Endothelial cell (in vitro differentiated cells): Measurements from ENCODE around the gene KLC1. TPM values are rescaled to one million over a fixed set of nuclear protein-coding genes. Genes with fewer than 3 reads are reported as not detected.

ENCODE experiments used
- DNase-seq: peaks from one replicate; pipeline ENCODE4 v3.0.0; 2021; ENCODE audit warnings: low spot score
- H3K27ac Mint-ChIP-seq: one replicate; pipeline ENCODE4 v1.8.0; 2021; ENCODE audit warnings: mixed read lengths, inconsistent platforms; ENCODE audit not compliant: unreplicated experiment
- H3K27me3 Mint-ChIP-seq: one replicate; pipeline ENCODE4 v1.8.0; 2021; ENCODE audit warnings: mild to moderate bottlenecking, moderate library complexity, mixed read lengths, inconsistent platforms; ENCODE audit not compliant: unreplicated experiment
- H3K36me3 Mint-ChIP-seq: one replicate; pipeline ENCODE4 v1.8.0; 2021; ENCODE audit warnings: mild to moderate bottlenecking, low read depth, mixed read lengths, inconsistent platforms; ENCODE audit not compliant: unreplicated experiment
- H3K4me1 Mint-ChIP-seq: one replicate; pipeline ENCODE4 v1.8.0; 2021; ENCODE audit warnings: mild to moderate bottlenecking, mixed read lengths, inconsistent platforms; ENCODE audit not compliant: unreplicated experiment
- H3K4me3 Mint-ChIP-seq: one replicate; pipeline ENCODE4 v1.8.0; 2021; ENCODE audit warnings: mild to moderate bottlenecking, mixed read lengths, inconsistent platforms; ENCODE audit not compliant: unreplicated experiment
- H3K9me3 Mint-ChIP-seq: one replicate; pipeline ENCODE4 v1.8.0; 2021; ENCODE audit warnings: mixed read lengths, inconsistent platforms; ENCODE audit not compliant: unreplicated experiment
- total RNA-seq: library from RNA; stranded (reverse); fragmentation: NEBNext Ultra II Directional; extraction: Animal tissue kit (Norgen Biotek cat#: 25700); gene quantifications from one replicate; pipeline ENCODE4 v1.2.1, GENCODE V29; 2021; ENCODE audit not compliant: unreplicated experiment
- TF ChIP-seq, protein P1 (sequence below): fragments of 200-600 bp; sonication (generic); IDR thresholded peaks from one replicate; pipeline ENCODE4 v1.5.0; 2021; ENCODE audit warnings: antibody characterized with exemption; ENCODE audit not compliant: unreplicated experiment

KLC1 gene
- total RNA-seq, 1 donor from 2014 or later = 220 TPM

DNA sequence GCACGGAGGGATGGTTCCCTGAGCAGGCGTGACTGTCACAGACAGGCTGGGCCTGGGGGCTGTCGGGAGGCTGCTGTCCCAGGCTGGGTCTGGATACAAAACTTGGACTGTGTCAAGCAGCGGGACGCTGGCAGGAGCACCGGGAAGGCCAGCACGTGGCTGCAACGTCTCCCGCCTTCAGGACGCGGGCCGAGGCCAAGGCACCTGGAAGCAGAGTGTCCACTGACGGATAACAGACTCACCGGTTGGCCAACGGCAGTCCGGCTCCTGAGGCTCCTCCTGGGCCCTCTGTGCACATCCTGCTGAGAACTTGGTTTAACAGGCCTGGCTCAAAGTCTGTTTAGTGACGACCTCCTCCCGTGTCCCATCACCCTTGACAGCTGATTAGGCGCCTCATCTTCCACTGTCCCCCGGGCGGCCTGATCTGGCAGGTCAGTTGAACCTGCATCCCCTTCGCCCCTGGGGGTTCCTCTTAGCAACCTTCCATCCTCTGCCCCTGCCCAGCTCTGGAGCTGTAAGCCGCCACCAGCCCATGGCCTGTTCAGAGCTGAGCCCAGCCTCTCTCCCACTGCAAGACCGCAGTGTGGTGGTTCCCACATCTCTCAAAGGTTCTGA lies 83.7 kb downstream of the KLC1 start:
- no peak for DNase-seq
- TF ChIP-seq, protein P1, sequence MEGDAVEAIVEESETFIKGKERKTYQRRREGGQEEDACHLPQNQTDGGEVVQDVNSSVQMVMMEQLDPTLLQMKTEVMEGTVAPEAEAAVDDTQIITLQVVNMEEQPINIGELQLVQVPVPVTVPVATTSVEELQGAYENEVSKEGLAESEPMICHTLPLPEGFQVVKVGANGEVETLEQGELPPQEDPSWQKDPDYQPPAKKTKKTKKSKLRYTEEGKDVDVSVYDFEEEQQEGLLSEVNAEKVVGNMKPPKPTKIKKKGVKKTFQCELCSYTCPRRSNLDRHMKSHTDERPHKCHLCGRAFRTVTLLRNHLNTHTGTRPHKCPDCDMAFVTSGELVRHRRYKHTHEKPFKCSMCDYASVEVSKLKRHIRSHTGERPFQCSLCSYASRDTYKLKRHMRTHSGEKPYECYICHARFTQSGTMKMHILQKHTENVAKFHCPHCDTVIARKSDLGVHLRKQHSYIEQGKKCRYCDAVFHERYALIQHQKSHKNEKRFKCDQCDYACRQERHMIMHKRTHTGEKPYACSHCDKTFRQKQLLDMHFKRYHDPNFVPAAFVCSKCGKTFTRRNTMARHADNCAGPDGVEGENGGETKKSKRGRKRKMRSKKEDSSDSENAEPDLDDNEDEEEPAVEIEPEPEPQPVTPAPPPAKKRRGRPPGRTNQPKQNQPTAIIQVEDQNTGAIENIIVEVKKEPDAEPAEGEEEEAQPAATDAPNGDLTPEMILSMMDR = no peak
- peaks cover 16% of the 10 kb centered on the region for H3K36me3 Mint-ChIP-seq
- no peaks in the 10 kb centered on the region for H3K9me3 Mint-ChIP-seq
- peaks cover 35% of the 10 kb centered on the region for H3K4me1 Mint-ChIP-seq
- H3K4me3 Mint-ChIP-seq = no peak overlapping the region
- peaks cover 38% of the 10 kb centered on the region for H3K27me3 Mint-ChIP-seq
- peak overlapping the region; percentile 2 for H3K27ac Mint-ChIP-seq

GRCh38 chr14:103713304-103714062 lies 84.5 kb downstream of the KLC1 start:
- H3K36me3 Mint-ChIP-seq = peaks cover 18% of the 10 kb centered on the region
- H3K9me3 Mint-ChIP-seq = no peaks in the 10 kb centered on the region
- peaks cover 39% of the 10 kb centered on the region for H3K4me1 Mint-ChIP-seq
- TF ChIP-seq, protein P1 = no peak
- H3K27ac Mint-ChIP-seq = peak overlapping the region; percentile 54
- no peak overlapping the region for H3K4me3 Mint-ChIP-seq
- DNase-seq = no peak
- peaks cover 43% of the 10 kb centered on the region for H3K27me3 Mint-ChIP-seq

GRCh38 chr14:103714063-103714724 lies 85.2 kb downstream of the KLC1 start:
- Mint-ChIP-seq H3K4me3 (peak overlapping the region; percentile 71), H3K27ac (peak overlapping the region; percentile 54), H3K9me3 (no peaks in the 10 kb centered on the region), H3K27me3 (peaks cover 43% of the 10 kb centered on the region), H3K4me1 (peaks cover 35% of the 10 kb centered on the region), H3K36me3 (peaks cover 17% of the 10 kb centered on the region)
- DNase-seq = no peak
- TF ChIP-seq, protein P1 = no peak

DNA sequence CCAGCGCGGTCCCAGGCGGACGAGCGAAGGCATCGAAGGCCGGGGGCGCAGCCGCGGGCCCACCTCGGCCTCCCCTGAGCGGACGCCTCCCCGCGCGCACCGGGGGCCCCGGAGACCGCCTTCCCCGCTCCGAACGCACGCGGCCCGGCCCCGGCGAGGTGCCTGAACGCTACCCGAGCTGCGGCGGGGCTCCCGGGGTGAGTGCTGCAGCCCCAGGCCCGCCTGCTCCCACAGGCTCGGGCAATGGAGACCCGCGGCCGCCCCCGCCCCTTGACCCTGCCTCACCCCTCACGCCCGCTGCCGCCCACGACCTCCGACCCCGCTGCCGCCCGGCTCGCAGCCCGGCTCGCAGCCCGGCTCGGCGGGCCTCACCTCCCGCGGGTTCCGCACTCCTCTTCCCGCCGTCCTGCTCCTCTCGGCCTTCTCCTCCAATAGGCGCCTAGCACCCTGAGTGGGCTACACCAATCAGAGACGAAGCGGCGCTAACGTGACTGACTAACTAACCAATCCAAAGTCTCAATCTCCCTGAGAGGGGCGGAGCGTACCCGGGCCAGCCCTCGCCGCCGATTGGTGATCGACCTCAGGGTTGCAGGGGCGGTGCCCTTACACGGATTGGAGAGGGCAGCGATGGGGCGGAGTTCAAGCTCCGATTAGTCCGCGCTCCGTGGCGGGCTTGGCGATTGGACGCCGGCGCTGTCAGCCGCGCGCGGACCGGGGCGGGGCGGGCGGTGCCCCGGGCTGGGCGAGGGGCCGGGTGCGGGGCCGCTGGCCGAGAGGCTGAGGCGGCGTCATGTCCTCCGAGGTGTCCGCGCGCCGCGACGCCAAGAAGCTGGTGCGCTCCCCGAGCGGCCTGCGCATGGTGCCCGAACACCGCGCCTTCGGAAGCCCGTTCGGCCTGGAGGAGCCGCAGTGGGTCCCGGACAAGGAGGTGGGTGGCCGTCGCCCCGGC lies 86.3 kb downstream of the KLC1 start, which contains the start of the genes XRCC3 and ZFYVE21:
TSS of gene XRCC3 (minus strand) at position 400 of the 949 bp plus-strand sequence. CDS start 4,364 bp downstream, outside the sequence.
TSS of gene ZFYVE21 (plus strand) at position 759 of the 949 bp plus-strand sequence. CDS start at position 791, 32 bp downstream.
- H3K27ac Mint-ChIP-seq = peak within 1 kb of the TSS; percentile 93
- peak; percentile 99 for DNase-seq
- TF ChIP-seq, protein P1 = no peak
- H3K4me3 Mint-ChIP-seq = peak within 1 kb of the TSS; percentile 94
- peaks cover 33% of the 10 kb centered on the region for H3K4me1 Mint-ChIP-seq
- H3K9me3 Mint-ChIP-seq = no peaks in the 10 kb centered on the region
- H3K36me3 Mint-ChIP-seq = peaks cover 15% of the 10 kb centered on the region
- peaks cover 42% of the 10 kb centered on the region for H3K27me3 Mint-ChIP-seq
